NCI-H510A (cell line): ENCODE results near the gene SDCCAG8.

Experiments used
- DNase-seq: peaks from one replicate; lab custom pipeline; 2025; lab: John Stamatoyannopoulos, UW

Gene SDCCAG8

GRCh38 chr1:243483952-243484351, 228.1 kb downstream of the SDCCAG8 start:
- DNase-seq: no peak

- no peak for DNase-seq
Measured at GRCh38 chr1:243487036-243487648, 231.3 kb downstream of the SDCCAG8 start.

- DNase-seq: no peak
Measured at GRCh38 chr1:243487649-243488227, 231.9 kb downstream of the SDCCAG8 start.

- DNase-seq: no peak
Measured at GRCh38 chr1:243488459-243489157, 232.8 kb downstream of the SDCCAG8 start.

GRCh38 chr1:243489158-243489527, 233.3 kb downstream of the SDCCAG8 start:
- DNase-seq: no peak

- no peak for DNase-seq
Measured at GRCh38 chr1:243489681-243490546, 234.1 kb downstream of the SDCCAG8 start.

- no peak for DNase-seq
Measured at GRCh38 chr1:243490748-243491686, 235.2 kb downstream of the SDCCAG8 start.

- no peak for DNase-seq
Measured at GRCh38 chr1:243493156-243494129, 237.6 kb downstream of the SDCCAG8 start.

GRCh38 chr1:243494741-243495431, 239.0 kb downstream of the SDCCAG8 start:
- no peak for DNase-seq

GRCh38 chr1:243495442-243496186, 239.8 kb downstream of the SDCCAG8 start:
- no peak for DNase-seq

- no peak for DNase-seq
Measured at GRCh38 chr1:243496187-243496646, 240.4 kb downstream of the SDCCAG8 start.

- DNase-seq: no peak
Measured at GRCh38 chr1:243496806-243497205, 241.0 kb downstream of the SDCCAG8 start.

GRCh38 chr1:243497939-243498681, 242.3 kb downstream of the SDCCAG8 start:
- DNase-seq: no peak

GRCh38 chr1:243499248-243499647, 243.4 kb downstream of the SDCCAG8 start:
- no peak for DNase-seq

- no peak for DNase-seq
Measured at GRCh38 chr1:243499711-243500110, 243.9 kb downstream of the SDCCAG8 start.

GRCh38 chr1:243500512-243500911, 244.7 kb downstream of the SDCCAG8 start:
- DNase-seq: no peak

GRCh38 chr1:243501002-243501401, 245.2 kb downstream of the SDCCAG8 start:
- DNase-seq: no peak

GRCh38 chr1:243503155-243503554, 247.3 kb downstream of the SDCCAG8 start:
- DNase-seq: no peak
